Endothelial cell of umbilical vein (primary cell): ENCODE data around the gene TBC1D8. TPM values are rescaled to one million over a fixed set of nuclear protein-coding genes. Genes with fewer than 3 reads are reported as not detected.

Experiments
- BruUV-seq: library from RNA; stranded (reverse); fragments of 400-500 nt; replicated peaks from 2 replicates; lab custom pipeline; 2021; lab: Mats Ljungman, UMichigan
- CTCF ChIA-PET: fragments of 300-600, 350-600 bp; sonication (Branson Sonifier 250); formaldehyde crosslinking; loops from one replicate; lab custom pipeline; 2021; ENCODE audit warnings: antibody characterized with exemption, inconsistent platforms; lab: Charles Lee
- POLR2A ChIA-PET: fragments of 300-600, 350-600 bp; sonication (Branson Sonifier 250); formaldehyde crosslinking; loops from one replicate; lab custom pipeline; 2021; ENCODE audit warnings: antibody characterized with exemption, inconsistent platforms; lab: Charles Lee
- DNase-seq: peaks from one replicate; pipeline ENCODE4 v3.0.0-alpha.2; 2011; ENCODE audit warnings: low read depth, low spot score
- FAIRE-seq: peaks from 2 replicates; lab custom pipeline; 2011; peaks lifted over from hg19 to GRCh38; lab: Jason Lieb, UNC
- H2AFZ ChIP-seq: 2 replicates; pipeline ENCODE4 v1.6.0; 2012; ENCODE audit warnings: low read depth, low read length, control low read depth, inconsistent platforms
- H3K27ac ChIP-seq: 2 replicates; pipeline ENCODE4 v1.5.1; 2011; ENCODE audit warnings: low read depth, mild to moderate bottlenecking, control low read depth, low read length, moderate library complexity; ENCODE audit not compliant: insufficient read depth
- H3K27me3 ChIP-seq, 2 experiments: 2 replicates each; pipeline versions ENCODE4 v1.6.0 to v1.6.1; 2011; ENCODE audit warnings: low read length in 2 of 2, mixed read lengths in 1 of 2; ENCODE audit not compliant: control insufficient read depth in 2 of 2, insufficient read depth in 2 of 2
- H3K36me3 ChIP-seq, 2 experiments: 2 replicates in 1 of 2; 3 replicates in 1 of 2; pipeline ENCODE4 v1.5.1; 2011; ENCODE audit warnings: low read length in 2 of 2, mild to moderate bottlenecking in 1 of 2, moderate library complexity in 1 of 2; ENCODE audit not compliant: control insufficient read depth in 2 of 2, insufficient read depth in 2 of 2; ENCODE audit errors: extremely low read depth in 1 of 2
- H3K4me1 ChIP-seq: 3 replicates; pipeline ENCODE4 v1.5.1; 2011; ENCODE audit warnings: mild to moderate bottlenecking, low read length; ENCODE audit not compliant: control insufficient read depth, insufficient read depth; ENCODE audit errors: extremely low read depth
- H3K4me2 ChIP-seq: 2 replicates; pipeline ENCODE4 v1.6.1; 2011; ENCODE audit warnings: low read length, control low read depth, mixed read lengths; ENCODE audit not compliant: insufficient read depth
- H3K4me3 ChIP-seq, 3 experiments: fragments of 200-600 bp in 1 of 3; sonication (generic), shearing (Covaris generic) in 1 of 3; replicated peaks in 1 of 3; 2 replicates each; pipeline ENCODE4 v1.5.1; 2011 to 2016; ENCODE audit warnings: control low read depth in 3 of 3, low read length in 3 of 3, mild to moderate bottlenecking in 2 of 3, inconsistent platforms in 1 of 3, low read depth in 1 of 3, moderate library complexity in 1 of 3; ENCODE audit not compliant: insufficient read depth in 1 of 3
- H3K79me2 ChIP-seq: 2 replicates; pipeline ENCODE4 v1.6.0; 2012; ENCODE audit warnings: low read length, inconsistent platforms; ENCODE audit not compliant: control insufficient read depth, insufficient read depth
- H3K9ac ChIP-seq: replicated peaks from 2 replicates; pipeline ENCODE3; 2011; ENCODE audit warnings: low read length, control low read depth; ENCODE audit not compliant: insufficient read depth; ENCODE audit errors: extremely low read depth
- H3K9me1 ChIP-seq: replicated peaks from 3 replicates; pipeline ENCODE4 v1.6.0; 2011; ENCODE audit warnings: mild to moderate bottlenecking, low read length; ENCODE audit not compliant: control insufficient read depth, insufficient read depth; ENCODE audit errors: extremely low read depth
- H3K9me3 ChIP-seq: replicated peaks from 2 replicates; pipeline ENCODE4 v1.5.1; 2012; ENCODE audit warnings: low read length, inconsistent platforms; ENCODE audit not compliant: control insufficient read depth, insufficient read depth
- H4K20me1 ChIP-seq: replicated peaks from 2 replicates; pipeline ENCODE3; 2011; ENCODE audit warnings: mild to moderate bottlenecking, low read length; ENCODE audit not compliant: control insufficient read depth, insufficient read depth; ENCODE audit errors: extremely low read depth
- JUN ChIP-seq: IDR thresholded peaks from 2 replicates; pipeline ENCODE4 v1.6.1; 2011; ENCODE audit warnings: borderline replicate concordance, low read depth; ENCODE audit not compliant: insufficient read length, insufficient read depth
- MAX ChIP-seq: IDR thresholded peaks from 2 replicates; pipeline ENCODE4 v1.6.1; 2011; ENCODE audit not compliant: insufficient read depth, insufficient read length
- dilution Hi-C: fragments of 300-500 bp; cut with MboI; formaldehyde crosslinking; loops from one replicate; pipeline ENCODE4 v1.15.0; 2019; ENCODE audit warnings: low sequenced_read_pairs; ENCODE audit not compliant: extremely low pct_ligation_motif_present
- intact Hi-C: fragments of 100-400 bp; cut with micrococcal nuclease; formaldehyde crosslinking; loops from one replicate; pipeline ENCODE4 v1.10.0; 2022
- polyA plus RNA-seq, 4 experiments: library from polyadenylated mRNA; depleted of rRNA in 3 of 4; stranded (reverse) in 3 of 4; unstranded in 1 of 4; fragments of >200 nt; gene quantifications; 2 replicates each; pipeline versions ENCODE4 v1.2.1 to v1.2.3, GENCODE V29; 2011 to 2012; ENCODE audit warnings: missing spikeins in 1 of 4
- total RNA-seq: library from RNA; stranded (reverse); gene quantifications from 2 replicates; pipeline ENCODE4 v1.2.3, GENCODE V29; 2021

Gene TBC1D8
- total and polyA plus RNA-seq, 2 donors (not counting 3 experiments of a cell fraction or from before 2014, with no cell fraction given), result 28.5 to 32.1 TPM

GRCh38 chr2:100987974-100988373 is 163.2 kb downstream of the TBC1D8 start:
- Histone ChIP-seq H3K9ac (no peak overlapping the region), H3K27me3 (no peaks in the 10 kb centered on the region), H3K27ac (no peak overlapping the region), H4K20me1 (no peaks in the 10 kb centered on the region), H3K4me3 (no peak overlapping the region), H3K9me3 (no peaks in the 10 kb centered on the region), H3K79me2 (no peaks in the 10 kb centered on the region), H3K9me1 (no peaks in the 10 kb centered on the region), H3K4me1 (peaks cover 7% of the 10 kb centered on the region), H3K36me3 (peaks cover 0 to 22% of the 10 kb centered on the region in 2 experiments), H2AFZ (no peak overlapping the region), H3K4me2 (no peak overlapping the region)
- BruUV-seq, result no TSS peak
- dilution Hi-C loops, result no loop called here
- DNase-seq (no peak), FAIRE-seq (no peak)
- intact Hi-C loops, result loop anchor here (10.0 kb wide), 1 partner anchor 563 kb away; no protein-coding TSS in a partner anchor
- no peak for TF ChIP-seq JUN
- ChIA-PET CTCF (interaction anchor here (0.8 to 4.3 kb wide), 7 partner anchors 9 to 393 kb away, joined by 3 to 104 read pairs (median 3); partner anchors contain the start of gene RPL31), POLR2A (no interaction called here)

GRCh38 chr2:100987536-100987935 is 163.6 kb downstream of the TBC1D8 start:
- Histone ChIP-seq H3K4me1 (peaks cover 7% of the 10 kb centered on the region), H3K27ac (no peak overlapping the region), H3K9me1 (no peaks in the 10 kb centered on the region), H3K36me3 (peaks cover 2 to 24% of the 10 kb centered on the region in 2 experiments), H3K4me3 (no peak overlapping the region), H3K79me2 (no peaks in the 10 kb centered on the region), H3K9ac (no peak overlapping the region), H3K4me2 (no peak overlapping the region), H3K27me3 (no peaks in the 10 kb centered on the region), H4K20me1 (no peaks in the 10 kb centered on the region), H2AFZ (no peak overlapping the region), H3K9me3 (no peaks in the 10 kb centered on the region)
- DNase-seq (no peak), FAIRE-seq (no peak)
- ChIA-PET CTCF (interaction anchor here (0.8 to 4.3 kb wide), 8 partner anchors 9 to 393 kb away, joined by 3 to 104 read pairs (median 4); partner anchors contain the start of gene RPL31), POLR2A (no interaction called here)
- intact Hi-C loops, result loop anchor here (10.0 kb wide), 1 partner anchor 563 kb away; no protein-coding TSS in a partner anchor
- no TSS peak for BruUV-seq
- dilution Hi-C loops, result no loop called here
- TF ChIP-seq MAX, result no peak
